ENCODE data around the gene GPR176.

The GPR176 gene

GRCh38 chr15:39833515-39833981, 86.5 kb downstream of the GPR176 start:
- Histone ChIP-seq H3K27me3 (ENCODE audit: insufficient read depth, poor library complexity, severe bottlenecking) (no peaks in the 10 kb centered on the region), H3K4me3 (replicated peaks; ENCODE audit: insufficient read depth, low read length) (no peak overlapping the region), H3K27ac (replicated peaks) (no peak overlapping the region)
- DNase-seq (ENCODE audit: low read depth in 1 of 2, low spot score in 1 of 2): no peak
- TF ChIP-seq REST (IDR thresholded peaks at IDR 0.05; ENCODE audit: insufficient replicate concordance, low read depth) (no peak), CTCF (IDR thresholded peaks at IDR 0.05; ENCODE audit: insufficient read depth, low read length) (no peak), POLR2AphosphoS5 (IDR thresholded peaks at IDR 0.05; ENCODE audit: low read depth) (no peak), SPI1 (IDR thresholded peaks at IDR 0.05; ENCODE audit: borderline replicate concordance, low read depth) (no peak), GABPA (IDR thresholded peaks at IDR 0.05; ENCODE audit: low read depth) (no peak)

GRCh38 chr15:39830166-39830565, 89.9 kb downstream of the GPR176 start:
- no peak for TF ChIP-seq GABPA (IDR thresholded peaks at IDR 0.05; ENCODE audit: low read depth)
- no peak for TF ChIP-seq CTCF (IDR thresholded peaks at IDR 0.05; ENCODE audit: insufficient read depth, low read length)
- no peak for TF ChIP-seq SPI1 (IDR thresholded peaks at IDR 0.05; ENCODE audit: borderline replicate concordance, low read depth)
- no peak for TF ChIP-seq REST (IDR thresholded peaks at IDR 0.05; ENCODE audit: insufficient replicate concordance, low read depth)
- TF ChIP-seq POLR2AphosphoS5 (IDR thresholded peaks at IDR 0.05; ENCODE audit: low read depth): no peak
- Histone ChIP-seq H3K27ac (replicated peaks) (no peak overlapping the region), H3K4me3 (replicated peaks; ENCODE audit: insufficient read depth, low read length) (no peak overlapping the region), H3K27me3 (ENCODE audit: insufficient read depth, poor library complexity, severe bottlenecking) (no peaks in the 10 kb centered on the region)
- DNase-seq (ENCODE audit: low read depth in 1 of 2, low spot score in 1 of 2): no peak

- TF ChIP-seq GABPA (IDR thresholded peaks at IDR 0.05; ENCODE audit: low read depth) (no peak), REST (IDR thresholded peaks at IDR 0.05; ENCODE audit: insufficient replicate concordance, low read depth) (no peak), POLR2AphosphoS5 (IDR thresholded peaks at IDR 0.05; ENCODE audit: low read depth) (no peak)
- no peaks in the 10 kb centered on the region for H3K27me3 ChIP-seq (ENCODE audit: insufficient read depth, poor library complexity, severe bottlenecking)
- no peak overlapping the region for H3K4me3 ChIP-seq (replicated peaks; ENCODE audit: insufficient read depth, low read length)
- no peak overlapping the region for H3K27ac ChIP-seq (replicated peaks)
- no peak for DNase-seq (ENCODE audit: low read depth in 1 of 2, low spot score in 1 of 2)
Observed at GRCh38 chr15:39828374-39828931, 91.6 kb downstream of the GPR176 start.
